HEK293 (cell line): ENCODE measurements around the gene CDCA7.

ENCODE experiments used
- CTCF ChIA-PET: fragments of 350-600 bp; formaldehyde crosslinking; extraction: SDS; loops from one replicate; lab custom pipeline; 2021; ENCODE audit warnings: antibody characterized with exemption; lab: Yijun Ruan, JAX
- POLR2A ChIA-PET: fragments of 300-600 bp; formaldehyde crosslinking; extraction: SDS; loops from one replicate; lab custom pipeline; 2020; ENCODE audit warnings: antibody characterized with exemption, inconsistent platforms; lab: Yijun Ruan, JAX
- H3K27ac ChIP-seq: fragments of 200-500 bp; sonication (Bioruptor generic); 2 replicates; pipeline ENCODE4 v1.5.1; 2014; ENCODE audit warnings: low read depth, low read length, control low read depth, inconsistent platforms; ENCODE audit errors: extremely low read depth
- H3K36me3 ChIP-seq, 2 experiments: fragments of 200-500 bp in 1 of 2; sonication (Bioruptor generic) in 1 of 2; 1 replicate in 1 of 2; 2 replicates in 1 of 2; pipeline ENCODE4 v1.5.1; 2014 to 2017; ENCODE audit warnings: inconsistent platforms in 2 of 2, low read length in 2 of 2; ENCODE audit not compliant: control insufficient read depth in 2 of 2, insufficient read depth in 1 of 2
- H3K4me1 ChIP-seq: fragments of 200-500 bp; sonication (Bioruptor generic); 2 replicates; pipeline ENCODE4 v1.5.1; 2014; ENCODE audit warnings: mild to moderate bottlenecking, low read length, inconsistent platforms; ENCODE audit not compliant: control insufficient read depth, insufficient read depth
- H3K4me3 ChIP-seq: 2 replicates; pipeline ENCODE4 v1.5.1; 2011; ENCODE audit warnings: low read depth, mild to moderate bottlenecking, control low read depth, low read length, moderate library complexity
- H3K9me3 ChIP-seq: fragments of 200-500 bp; sonication (Bioruptor generic); 2 replicates; pipeline ENCODE4 v1.5.1; 2014; ENCODE audit warnings: low read depth, low read length, inconsistent platforms; ENCODE audit not compliant: control insufficient read depth, insufficient read depth
- KLF10 ChIP-seq: fragments of 450-650 bp; IDR thresholded peaks from 2 replicates; pipeline ENCODE4 v1.5.1; 2018; ENCODE audit warnings: missing biosample characterization, mild to moderate bottlenecking, missing genetic modification characterization
- KLF16 ChIP-seq: fragments of 450-650 bp; formaldehyde crosslinking; IDR thresholded peaks from 2 replicates; pipeline ENCODE4 v1.5.1; 2017; ENCODE audit warnings: missing biosample characterization, missing genetic modification characterization
- KLF9 ChIP-seq: fragments of 450-650 bp; formaldehyde crosslinking; IDR thresholded peaks from 2 replicates; pipeline ENCODE4 v1.5.1; 2016; ENCODE audit warnings: missing biosample characterization, missing genetic modification characterization, low read depth
- MZF1 ChIP-seq: fragments of 450-650 bp; formaldehyde crosslinking; IDR thresholded peaks from 2 replicates; pipeline ENCODE4 v1.5.1; 2017; ENCODE audit warnings: missing biosample characterization, missing genetic modification characterization, borderline replicate concordance
- SALL2 ChIP-seq: fragments of 450-650 bp; formaldehyde crosslinking; IDR thresholded peaks from 2 replicates; pipeline ENCODE4 v1.5.0; 2017; ENCODE audit warnings: missing biosample characterization, mild to moderate bottlenecking, missing genetic modification characterization, borderline replicate concordance
- SCRT1 ChIP-seq: fragments of 450-650 bp; formaldehyde crosslinking; IDR thresholded peaks from 2 replicates; pipeline ENCODE4 v1.5.1; 2016; ENCODE audit warnings: missing biosample characterization, missing genetic modification characterization, borderline replicate concordance
- ZBTB17 ChIP-seq: fragments of 450-650 bp; formaldehyde crosslinking; IDR thresholded peaks from 2 replicates; pipeline ENCODE4 v1.5.1; 2016; ENCODE audit warnings: missing biosample characterization, missing genetic modification characterization
- ZBTB7A ChIP-seq: fragments of 450-650 bp; formaldehyde crosslinking; IDR thresholded peaks from 2 replicates; pipeline ENCODE4 v1.5.1; 2016; ENCODE audit warnings: low read depth, missing biosample characterization, missing genetic modification characterization
- ZNF121 ChIP-seq: fragments of 450-650 bp; formaldehyde crosslinking; IDR thresholded peaks from 2 replicates; pipeline ENCODE4 v1.5.1; 2016; ENCODE audit warnings: missing biosample characterization, missing genetic modification characterization
- ZNF169 ChIP-seq: fragments of 450-650 bp; formaldehyde crosslinking; IDR thresholded peaks from 2 replicates; pipeline ENCODE4 v1.5.1; 2016; ENCODE audit warnings: missing biosample characterization, missing genetic modification characterization
- ZNF214 ChIP-seq: fragments of 450-650 bp; formaldehyde crosslinking; IDR thresholded peaks from 2 replicates; pipeline ENCODE4 v1.5.1; 2017; ENCODE audit warnings: missing biosample characterization, mild to moderate bottlenecking, missing genetic modification characterization, borderline replicate concordance
- ZNF266 ChIP-seq: fragments of 450-650 bp; formaldehyde crosslinking; IDR thresholded peaks from 2 replicates; pipeline ENCODE4 v1.5.1; 2016; ENCODE audit warnings: missing biosample characterization, missing genetic modification characterization, low read depth
- ZNF324 ChIP-seq: fragments of 450-650 bp; formaldehyde crosslinking; IDR thresholded peaks from 2 replicates; pipeline ENCODE4 v1.5.1; 2016; ENCODE audit warnings: missing biosample characterization, missing genetic modification characterization
- ZNF350 ChIP-seq: fragments of 450-650 bp; formaldehyde crosslinking; IDR thresholded peaks from 2 replicates; pipeline ENCODE4 v1.5.0; 2017; ENCODE audit warnings: missing biosample characterization, mild to moderate bottlenecking, missing genetic modification characterization
- ZNF354C ChIP-seq: fragments of 450-650 bp; formaldehyde crosslinking; IDR thresholded peaks from 2 replicates; pipeline ENCODE4 v1.5.1; 2016; ENCODE audit warnings: missing biosample characterization, missing genetic modification characterization, low read depth, borderline replicate concordance
- ZNF48 ChIP-seq: fragments of 450-650 bp; formaldehyde crosslinking; IDR thresholded peaks from 2 replicates; pipeline ENCODE4 v1.5.1; 2016; ENCODE audit warnings: missing biosample characterization, missing genetic modification characterization
- ZNF514 ChIP-seq: fragments of 450-650 bp; formaldehyde crosslinking; IDR thresholded peaks from 2 replicates; pipeline ENCODE4 v1.5.1; 2016; ENCODE audit warnings: missing biosample characterization, missing genetic modification characterization
- ZNF544 ChIP-seq: fragments of 450-650 bp; formaldehyde crosslinking; IDR thresholded peaks from 2 replicates; pipeline ENCODE4 v1.5.0; 2017; ENCODE audit warnings: missing biosample characterization, missing genetic modification characterization
- ZNF626 ChIP-seq: fragments of 450-650 bp; sonication (Bioruptor Pico); formaldehyde crosslinking; IDR thresholded peaks from 2 replicates; pipeline ENCODE4 v1.5.1; 2018; ENCODE audit warnings: missing biosample characterization, missing genetic modification characterization, inconsistent platforms
- ZNF670 ChIP-seq: fragments of 450-650 bp; formaldehyde crosslinking; IDR thresholded peaks from 2 replicates; pipeline ENCODE4 v1.5.1; 2016; ENCODE audit warnings: missing biosample characterization, missing genetic modification characterization, low read depth
- ZNF747 ChIP-seq: fragments of 450-650 bp; formaldehyde crosslinking; IDR thresholded peaks from 2 replicates; pipeline ENCODE4 v1.5.1; 2016; ENCODE audit warnings: missing biosample characterization, missing genetic modification characterization
- ZNF768 ChIP-seq: fragments of 450-650 bp; formaldehyde crosslinking; IDR thresholded peaks from 2 replicates; pipeline ENCODE4 v1.5.1; 2018; ENCODE audit warnings: missing biosample characterization, mild to moderate bottlenecking, missing genetic modification characterization
- ZNF843 ChIP-seq: fragments of 450-650 bp; formaldehyde crosslinking; IDR thresholded peaks from 2 replicates; pipeline ENCODE4 v1.5.1; 2016; ENCODE audit warnings: missing biosample characterization, missing genetic modification characterization
- TF ChIP-seq, protein P1 (sequence below): fragments of 450-650 bp; formaldehyde crosslinking; IDR thresholded peaks from 2 replicates; pipeline ENCODE4; 2016; ENCODE audit warnings: missing biosample characterization, missing genetic modification characterization
- TF ChIP-seq, protein P2 (sequence below): IDR thresholded peaks from 2 replicates; pipeline ENCODE4 v1.6.1; 2011; ENCODE audit warnings: mild to moderate bottlenecking, low read depth, low read length, borderline replicate concordance
- TF ChIP-seq, protein P3 (sequence below): fragments of 450-650 bp; formaldehyde crosslinking; IDR thresholded peaks from 2 replicates; pipeline ENCODE4 v1.5.1; 2016; ENCODE audit warnings: missing biosample characterization, missing genetic modification characterization, borderline replicate concordance
- TF ChIP-seq, protein P4 (sequence below): fragments of 450-650 bp; formaldehyde crosslinking; IDR thresholded peaks from 2 replicates; pipeline ENCODE4 v1.5.1; 2016; ENCODE audit warnings: missing biosample characterization, missing genetic modification characterization

Gene CDCA7

DNA sequence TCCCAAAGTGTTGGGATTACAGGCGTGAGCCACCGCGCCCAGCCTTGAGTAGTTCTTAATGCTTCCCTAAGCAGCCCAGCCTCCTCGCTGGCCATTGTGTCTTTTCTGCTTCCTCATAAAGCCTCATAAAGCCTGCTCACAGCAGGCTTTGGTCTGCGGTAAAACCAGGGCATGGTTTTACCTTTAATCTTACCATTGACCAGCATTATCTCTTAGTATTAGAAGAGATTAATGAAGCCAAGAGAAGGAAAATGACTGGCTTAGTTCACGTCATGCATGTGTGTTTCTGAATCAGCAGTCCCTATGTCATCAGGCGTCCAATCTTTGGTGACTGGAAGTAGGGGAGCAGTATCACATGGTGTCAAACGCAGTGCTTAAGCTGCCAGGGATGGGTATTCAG, 14.9 kb upstream of the CDCA7 start:
- Histone ChIP-seq H3K36me3 (no peaks in the 10 kb centered on the region), H3K4me3 (no peak overlapping the region), H3K4me1 (no peaks in the 10 kb centered on the region), H3K9me3 (no peaks in the 10 kb centered on the region), H3K27ac (no peak overlapping the region)
- CTCF ChIA-PET = no interaction called here
- POLR2A ChIA-PET = no interaction called here
- TF ChIP-seq ZBTB7A = no peak
- no peak for TF ChIP-seq ZNF354C (tag by site-specific recombination)
- no peak for TF ChIP-seq KLF10 (tag by site-specific recombination)
- no peak for TF ChIP-seq ZNF48 (tag by site-specific recombination)
- TF ChIP-seq ZNF514 (tag by site-specific recombination) = no peak
- no peak for TF ChIP-seq ZNF768 (tag by site-specific recombination)
- TF ChIP-seq, protein P1, sequence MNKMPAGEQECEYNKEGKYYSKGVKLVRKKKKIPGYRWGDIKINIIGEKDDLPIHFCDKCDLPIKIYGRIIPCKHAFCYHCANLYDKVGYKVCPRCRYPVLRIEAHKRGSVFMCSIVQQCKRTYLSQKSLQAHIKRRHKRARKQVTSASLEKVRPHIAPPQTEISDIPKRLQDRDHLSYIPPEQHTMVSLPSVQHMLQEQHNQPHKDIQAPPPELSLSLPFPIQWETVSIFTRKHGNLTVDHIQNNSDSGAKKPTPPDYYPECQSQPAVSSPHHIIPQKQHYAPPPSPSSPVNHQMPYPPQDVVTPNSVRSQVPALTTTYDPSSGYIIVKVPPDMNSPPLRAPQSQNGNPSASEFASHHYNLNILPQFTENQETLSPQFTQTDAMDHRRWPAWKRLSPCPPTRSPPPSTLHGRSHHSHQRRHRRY (tag by site-specific recombination) = no peak
- TF ChIP-seq, protein P2, sequence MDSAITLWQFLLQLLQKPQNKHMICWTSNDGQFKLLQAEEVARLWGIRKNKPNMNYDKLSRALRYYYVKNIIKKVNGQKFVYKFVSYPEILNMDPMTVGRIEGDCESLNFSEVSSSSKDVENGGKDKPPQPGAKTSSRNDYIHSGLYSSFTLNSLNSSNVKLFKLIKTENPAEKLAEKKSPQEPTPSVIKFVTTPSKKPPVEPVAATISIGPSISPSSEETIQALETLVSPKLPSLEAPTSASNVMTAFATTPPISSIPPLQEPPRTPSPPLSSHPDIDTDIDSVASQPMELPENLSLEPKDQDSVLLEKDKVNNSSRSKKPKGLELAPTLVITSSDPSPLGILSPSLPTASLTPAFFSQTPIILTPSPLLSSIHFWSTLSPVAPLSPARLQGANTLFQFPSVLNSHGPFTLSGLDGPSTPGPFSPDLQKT = no peak
- no peak for TF ChIP-seq ZNF214 (tag by site-specific recombination)

DNA sequence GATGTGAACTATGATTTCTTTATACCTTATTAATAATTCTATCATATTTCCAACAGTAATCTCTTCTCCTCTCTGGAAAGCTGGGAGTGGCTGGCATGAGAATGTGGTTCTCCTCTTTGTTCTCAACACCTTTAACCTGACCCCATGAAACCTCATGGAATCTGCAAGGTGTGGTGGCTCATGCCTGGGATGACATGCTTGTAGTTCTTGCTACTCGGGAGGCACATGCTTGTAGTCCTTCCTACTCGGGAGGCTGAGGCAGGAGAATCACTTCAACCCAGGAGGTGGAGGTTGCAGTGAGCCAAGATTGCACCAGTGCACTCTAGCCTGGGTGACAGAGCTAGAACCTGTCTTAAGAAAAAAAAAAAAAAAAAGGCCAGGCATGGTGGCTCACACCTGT, 10.8 kb upstream of the CDCA7 start:
- ChIA-PET POLR2A (no interaction called here), CTCF (no interaction called here)

More for the DNA sequence above, 10.8 kb upstream of the CDCA7 start:
- Histone ChIP-seq H3K9me3 (no peaks in the 10 kb centered on the region), H3K36me3 (no peaks in the 10 kb centered on the region), H3K4me1 (no peaks in the 10 kb centered on the region), H3K4me3 (no peak overlapping the region), H3K27ac (no peak overlapping the region)
- TF ChIP-seq KLF9 (no peak), ZNF169 (no peak), ZNF324 (tag by site-specific recombination) (no peak), KLF16 (tag by site-specific recombination) (no peak), ZNF747 (tag by site-specific recombination) (no peak), ZBTB7A (no peak), MZF1 (tag by site-specific recombination) (no peak), ZNF843 (tag by site-specific recombination) (no peak), ZBTB17 (tag by site-specific recombination) (no peak), ZNF670 (no peak), ZNF544 (tag by site-specific recombination) (no peak), ZNF121 (tag by site-specific recombination) (no peak), SCRT1 (tag by site-specific recombination) (no peak), ZNF266 (tag by site-specific recombination) (no peak), ZNF626 (tag by site-specific recombination) (no peak), ZNF350 (tag by site-specific recombination) (no peak), SALL2 (tag by site-specific recombination) (no peak)
- TF ChIP-seq, protein P3, sequence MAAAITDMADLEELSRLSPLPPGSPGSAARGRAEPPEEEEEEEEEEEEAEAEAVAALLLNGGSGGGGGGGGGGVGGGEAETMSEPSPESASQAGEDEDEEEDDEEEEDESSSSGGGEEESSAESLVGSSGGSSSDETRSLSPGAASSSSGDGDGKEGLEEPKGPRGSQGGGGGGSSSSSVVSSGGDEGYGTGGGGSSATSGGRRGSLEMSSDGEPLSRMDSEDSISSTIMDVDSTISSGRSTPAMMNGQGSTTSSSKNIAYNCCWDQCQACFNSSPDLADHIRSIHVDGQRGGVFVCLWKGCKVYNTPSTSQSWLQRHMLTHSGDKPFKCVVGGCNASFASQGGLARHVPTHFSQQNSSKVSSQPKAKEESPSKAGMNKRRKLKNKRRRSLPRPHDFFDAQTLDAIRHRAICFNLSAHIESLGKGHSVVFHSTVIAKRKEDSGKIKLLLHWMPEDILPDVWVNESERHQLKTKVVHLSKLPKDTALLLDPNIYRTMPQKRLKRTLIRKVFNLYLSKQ (tag by site-specific recombination) = no peak
- TF ChIP-seq, protein P4, sequence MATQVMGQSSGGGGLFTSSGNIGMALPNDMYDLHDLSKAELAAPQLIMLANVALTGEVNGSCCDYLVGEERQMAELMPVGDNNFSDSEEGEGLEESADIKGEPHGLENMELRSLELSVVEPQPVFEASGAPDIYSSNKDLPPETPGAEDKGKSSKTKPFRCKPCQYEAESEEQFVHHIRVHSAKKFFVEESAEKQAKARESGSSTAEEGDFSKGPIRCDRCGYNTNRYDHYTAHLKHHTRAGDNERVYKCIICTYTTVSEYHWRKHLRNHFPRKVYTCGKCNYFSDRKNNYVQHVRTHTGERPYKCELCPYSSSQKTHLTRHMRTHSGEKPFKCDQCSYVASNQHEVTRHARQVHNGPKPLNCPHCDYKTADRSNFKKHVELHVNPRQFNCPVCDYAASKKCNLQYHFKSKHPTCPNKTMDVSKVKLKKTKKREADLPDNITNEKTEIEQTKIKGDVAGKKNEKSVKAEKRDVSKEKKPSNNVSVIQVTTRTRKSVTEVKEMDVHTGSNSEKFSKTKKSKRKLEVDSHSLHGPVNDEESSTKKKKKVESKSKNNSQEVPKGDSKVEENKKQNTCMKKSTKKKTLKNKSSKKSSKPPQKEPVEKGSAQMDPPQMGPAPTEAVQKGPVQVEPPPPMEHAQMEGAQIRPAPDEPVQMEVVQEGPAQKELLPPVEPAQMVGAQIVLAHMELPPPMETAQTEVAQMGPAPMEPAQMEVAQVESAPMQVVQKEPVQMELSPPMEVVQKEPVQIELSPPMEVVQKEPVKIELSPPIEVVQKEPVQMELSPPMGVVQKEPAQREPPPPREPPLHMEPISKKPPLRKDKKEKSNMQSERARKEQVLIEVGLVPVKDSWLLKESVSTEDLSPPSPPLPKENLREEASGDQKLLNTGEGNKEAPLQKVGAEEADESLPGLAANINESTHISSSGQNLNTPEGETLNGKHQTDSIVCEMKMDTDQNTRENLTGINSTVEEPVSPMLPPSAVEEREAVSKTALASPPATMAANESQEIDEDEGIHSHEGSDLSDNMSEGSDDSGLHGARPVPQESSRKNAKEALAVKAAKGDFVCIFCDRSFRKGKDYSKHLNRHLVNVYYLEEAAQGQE (tag by site-specific recombination) = no peak
